K562 (cell line): ENCODE data around the gene HSDL1. TPM values are rescaled to one million over a fixed set of nuclear protein-coding genes. Genes with fewer than 3 reads are reported as not detected.

Experiments used
- ATAC-seq: fragments of 200-7000 bp; cut with Tn5 transposase; 3 replicates; pipeline ENCODE4 v1.9.1; 2020; ENCODE audit warnings: moderate library complexity
- BruUV-seq: library from RNA; stranded (reverse); fragments of 400-500 nt; replicated peaks from 2 replicates; lab custom pipeline; 2021; lab: Mats Ljungman, UMichigan
- CTCF ChIA-PET: fragments of 300-600 bp; formaldehyde crosslinking; extraction: SDS; loops from one replicate; lab custom pipeline; 2021; ENCODE audit warnings: low intra/inter-chr PET ratio; lab: Yijun Ruan, JAX
- POLR2A ChIA-PET: fragments of 300-600, 350-650 bp; sonication (Branson Sonifier 250); formaldehyde crosslinking; extraction: SDS; loops from one replicate; lab custom pipeline; 2021; ENCODE audit warnings: antibody characterized with exemption, inconsistent platforms; lab: Yijun Ruan, JAX
- DNase-seq, 4 experiments: peaks; one replicate each; pipeline versions ENCODE4 v3.0.0 to v3.0.0-alpha.2; 2011 to 2018; ENCODE audit warnings: low spot score in 3 of 4, mixed read lengths in 3 of 4; ENCODE audit errors: extremely low read depth in 1 of 4
- FAIRE-seq: peaks from 2 replicates; lab custom pipeline; 2011; peaks lifted over from hg19 to GRCh38; lab: Jason Lieb, UNC
- H2AFZ ChIP-seq: 2 replicates; pipeline ENCODE4 v1.6.0; 2011; ENCODE audit warnings: low read depth, low read length, control low read depth, inconsistent platforms
- H3K27ac ChIP-seq: fragments of 200-600 bp; 3 replicates; pipeline ENCODE4 v1.8.0; 2011; ENCODE audit warnings: low read depth, mild to moderate bottlenecking, control low read depth, inconsistent platforms, low read length, moderate library complexity, mixed read lengths; ENCODE audit errors: extremely low read depth
- H3K27me3 ChIP-seq, 2 experiments: fragments of 300-600 bp in 1 of 2; 2 replicates in 1 of 2; 3 replicates in 1 of 2; pipeline versions ENCODE4 v1.6.0 to v1.8.0; 2011; ENCODE audit warnings: inconsistent platforms in 2 of 2, low read length in 2 of 2, mild to moderate bottlenecking in 1 of 2, mixed read lengths in 1 of 2, moderate library complexity in 1 of 2; ENCODE audit not compliant: control insufficient read depth in 2 of 2, insufficient read depth in 2 of 2
- H3K36me3 ChIP-seq: fragments of 300-600 bp; 3 replicates; pipeline ENCODE4 v1.8.0; 2011; ENCODE audit warnings: mild to moderate bottlenecking, low read length, inconsistent platforms; ENCODE audit not compliant: control insufficient read depth, insufficient read depth
- H3K4me1 ChIP-seq, 2 experiments: fragments of 200-600 bp in 1 of 2; replicated peaks in 1 of 2; 2 replicates in 1 of 2; 3 replicates in 1 of 2; pipeline versions ENCODE4 v1.5.1 to v1.8.0; 2011; ENCODE audit warnings: inconsistent platforms in 2 of 2, low read length in 2 of 2, mild to moderate bottlenecking in 1 of 2, mixed read lengths in 1 of 2, moderate library complexity in 1 of 2; ENCODE audit not compliant: control insufficient read depth in 2 of 2, insufficient read depth in 2 of 2
- H3K4me2 ChIP-seq: 2 replicates; pipeline ENCODE4 v1.6.1; 2011; ENCODE audit warnings: low read length, control low read depth, inconsistent platforms, mixed read lengths; ENCODE audit not compliant: insufficient read depth
- H3K4me3 ChIP-seq: fragments of 200-600 bp; sonication (generic), shearing (Covaris generic); 2 replicates; pipeline ENCODE4 v1.5.1; 2016; ENCODE audit warnings: control low read depth, inconsistent platforms
- H3K79me2 ChIP-seq: fragments of 200-600 bp; 3 replicates; pipeline ENCODE4 v1.8.0; 2011; ENCODE audit warnings: low read length, inconsistent platforms; ENCODE audit not compliant: control insufficient read depth, insufficient read depth
- H3K9ac ChIP-seq, 2 experiments: 2 replicates each; pipeline versions ENCODE4 v1.6.0 to v1.6.1; 2011; ENCODE audit warnings: low read depth in 2 of 2, low read length in 2 of 2, control low read depth in 1 of 2, inconsistent platforms in 1 of 2, mild to moderate bottlenecking in 1 of 2, mixed read lengths in 1 of 2; ENCODE audit not compliant: insufficient read depth in 1 of 2
- H3K9me1 ChIP-seq: one replicate; pipeline ENCODE4 v1.6.0; 2011; ENCODE audit warnings: inconsistent platforms, mild to moderate bottlenecking, low read length, moderate library complexity; ENCODE audit not compliant: control insufficient read depth, insufficient read depth
- H3K9me3 ChIP-seq: replicated peaks from 2 replicates; pipeline ENCODE4 v1.5.1; 2011; ENCODE audit warnings: low read depth, low read length, inconsistent platforms; ENCODE audit not compliant: control insufficient read depth, insufficient read depth
- H4K20me1 ChIP-seq: replicated peaks from 2 replicates; pipeline ENCODE4 v1.6.1; 2011; ENCODE audit warnings: low read length, inconsistent platforms, mixed read lengths; ENCODE audit not compliant: control insufficient read depth, insufficient read depth
- BRD4 ChIP-seq: fragments of 200-600 bp; sonication (generic); IDR thresholded peaks from 2 replicates; pipeline ENCODE4 v1.6.1; 2017; ENCODE audit warnings: inconsistent platforms
- EP400 ChIP-seq: fragments of 450-650 bp; IDR thresholded peaks from 2 replicates; pipeline ENCODE4 v1.6.1; 2017; ENCODE audit warnings: antibody characterized with exemption, mild to moderate bottlenecking, moderate library complexity
- MNT ChIP-seq, 2 experiments: fragments of 450-650 bp; conservative IDR thresholded peaks; 2 replicates each; pipeline ENCODE4 v1.6.1; 2017; ENCODE audit warnings: mild to moderate bottlenecking in 2 of 2, moderate library complexity in 2 of 2
- MYC ChIP-seq, 2 experiments: fragments of 250-450 bp in 1 of 2; sonication (Bioruptor Pico) in 1 of 2; IDR thresholded peaks; 2 replicates each; pipeline versions ENCODE4 v1.5.1 to v1.6.1; 2012 to 2021; ENCODE audit warnings: low read depth in 2 of 2, borderline replicate concordance in 1 of 2, improper control_type of control experiment in 1 of 2, low read length in 1 of 2, mild to moderate bottlenecking in 1 of 2, moderate library complexity in 1 of 2
- NCOA6 ChIP-seq: fragments of 450-650 bp; IDR thresholded peaks from 2 replicates; pipeline ENCODE4 v1.6.1; 2017; ENCODE audit warnings: mild to moderate bottlenecking
- NFRKB ChIP-seq: fragments of 450-650 bp; IDR thresholded peaks from 2 replicates; pipeline ENCODE4 v1.6.1; 2016; ENCODE audit warnings: low read depth
- PATZ1 ChIP-seq: fragments of 250-450 bp; sonication (Bioruptor Pico); IDR thresholded peaks from 2 replicates; pipeline ENCODE4 v1.5.0; 2020; ENCODE audit warnings: mild to moderate bottlenecking, borderline replicate concordance
- SMAD4 ChIP-seq: fragments of 250-450 bp; sonication (Bioruptor Pico); conservative IDR thresholded peaks from 2 replicates; pipeline ENCODE4 v1.8.0; 2021; ENCODE audit warnings: inconsistent platforms, mild to moderate bottlenecking, moderate library complexity
- ZNF12 ChIP-seq: sonication (generic); formaldehyde crosslinking; IDR thresholded peaks from 2 replicates; pipeline ENCODE4 v1.4.0; 2020; ENCODE audit warnings: mild to moderate bottlenecking, missing genetic modification reagents
- WGBS: fragments of 100-300 bp; shearing (Covaris generic); methylation state at CpG from one replicate; pipeline ENCODE4 v1.1.6; 2016; ENCODE audit warnings: low coverage, mixed read lengths; ENCODE audit not compliant: insufficient coverage; ENCODE audit errors: missing lambda C conversion rate; 5-methylcytosine and 5-hydroxymethylcytosine counted together
- in situ Hi-C: fragments of 300-500 bp; cut with MboI; formaldehyde crosslinking; loops from 4 replicates; pipeline ENCODE4 v1.15.0; 2018; ENCODE audit warnings: inconsistent platforms, mixed read lengths
- intact Hi-C: fragments of 100-400 bp; cut with micrococcal nuclease; formaldehyde crosslinking; loops from 2 replicates; pipeline ENCODE4 v1.14.2; 2022
- polyA plus RNA-seq, 8 experiments: library from polyadenylated mRNA; depleted of rRNA in 4 of 8; stranded (reverse) in 5 of 8; unstranded in 3 of 8; fragments of >200 nt; fragmentation: Nextera tagmentation in 2 of 8; fragmentation: Illumina TruSeq in 1 of 8; extraction: Ambion mirVana in 2 of 8; extraction: Trizol in 1 of 8; gene quantifications; 2 replicates each; pipeline versions ENCODE4 v1.2.1 to v1.2.3, GENCODE V29; 2011 to 2014; ENCODE audit warnings: inconsistent platforms in 1 of 8, missing spikeins in 1 of 8
- total RNA-seq, 7 experiments: library from RNA; depleted of rRNA in 6 of 7; stranded (reverse); fragments of >200 nt in 6 of 7; fragmentation: Illumina TruSeq in 2 of 7; extraction: Trizol in 2 of 7; gene quantifications; 2 replicates each; pipeline versions ENCODE4 v1.2.1 to v1.2.3, GENCODE V29; 2011 to 2021; ENCODE audit warnings: low replicate concordance in 1 of 7
- TF ChIP-seq, protein P1 (sequence below): fragments of 450-650 bp; IDR thresholded peaks from 2 replicates; pipeline ENCODE4 v1.7.0; 2016; ENCODE audit warnings: borderline replicate concordance
- TF ChIP-seq, protein P2 (sequence below), 2 experiments: fragments of 450-650 bp in 1 of 2; sonication (generic) in 1 of 2; formaldehyde crosslinking in 1 of 2; IDR thresholded peaks in 1 of 2; conservative IDR thresholded peaks in 1 of 2; 2 replicates each; pipeline versions ENCODE4 v1.6.1 to v1.8.1; 2016 to 2023; ENCODE audit warnings: mild to moderate bottlenecking in 2 of 2, moderate library complexity in 2 of 2, inconsistent platforms in 1 of 2, missing genetic modification reagents in 1 of 2

Gene HSDL1
- total and polyA plus RNA-seq, 9 of the 15 experiments (the other 6 are each of a cell fraction or from before 2014, with no cell fraction given), result 14.8 to 41.2 (median 27.7) TPM

DNA sequence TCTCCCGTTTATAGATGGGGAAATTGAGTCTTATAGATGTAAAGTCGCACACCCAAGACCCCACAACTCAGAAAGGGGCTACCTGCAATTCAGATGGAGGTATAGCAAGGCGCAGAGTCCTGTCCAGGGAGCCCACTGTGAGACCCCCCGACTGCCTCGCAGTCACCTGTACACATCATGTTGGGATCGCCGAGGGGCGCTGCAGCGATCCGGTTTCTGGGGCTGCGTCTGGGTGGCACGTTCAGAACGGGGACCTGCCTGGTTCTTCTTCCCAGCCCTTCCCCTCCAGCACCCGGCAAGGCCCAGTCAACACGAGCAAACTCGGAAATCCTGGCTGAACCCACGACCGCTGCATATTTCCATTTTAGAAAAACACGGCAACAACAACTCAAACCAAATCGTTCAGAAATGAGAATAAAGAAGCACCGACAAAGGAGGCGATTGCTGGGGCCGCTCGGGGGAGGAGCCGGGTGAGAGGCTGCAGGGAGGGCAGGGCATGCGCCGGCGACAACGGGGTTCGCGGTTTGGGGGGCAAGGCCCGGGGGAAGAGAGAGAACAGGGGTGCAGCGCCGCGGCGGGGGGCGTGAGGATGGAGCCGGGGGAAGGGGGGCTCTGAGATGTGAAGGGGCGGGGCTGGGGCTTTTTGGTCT is 643 bp downstream of the HSDL1 start:
- in situ Hi-C loops (no loop called here), intact Hi-C loops (loop anchor here (2.0 kb wide), 1 partner anchor 60 kb away; no protein-coding TSS in a partner anchor)
- Histone ChIP-seq H2AFZ (peak overlapping the region; percentile 78), H3K9me1 (no peaks in the 10 kb centered on the region), H3K9me3 (no peaks in the 10 kb centered on the region), H3K4me1 (peaks cover 10 to 30% of the 10 kb centered on the region in 2 experiments; a peak in 4 of 5 replicates), H3K4me2 (peak overlapping the region; percentile 85), H3K27me3 (peaks cover 4 to 13% of the 10 kb centered on the region in 2 experiments; a peak in 3 of 5 replicates), H3K27ac (peak overlapping the region; percentile 61; the same call in 2 of the 3 replicates), H3K9ac (peak overlapping the region; percentile 57 to 83), H4K20me1 (no peaks in the 10 kb centered on the region), H3K36me3 (no peaks in the 10 kb centered on the region), H3K79me2 (peaks cover 36% of the 10 kb centered on the region), H3K4me3 (peak overlapping the region; percentile 75)
- TSS peak; percentile 55 for BruUV-seq
- 1% methylated on average over 32 of the region's 39 CpGs for WGBS
- ChIA-PET CTCF (interaction anchor here (0.5 to 1.6 kb wide), 3 partner anchors 11 to 56 kb away, joined by 3 read pairs; no protein-coding TSS in a partner anchor), POLR2A (interaction anchor here (0.7 to 1.0 kb wide), 3 partner anchors 12 to 28 kb away, joined by 3 to 8 read pairs (median 4); partner anchors contain the start of gene MBTPS1)
- ATAC-seq (peak; percentile 57), FAIRE-seq (no peak), DNase-seq (peak; percentile 51 to 63 (median 54))
- TF ChIP-seq PATZ1 (no peak), ZNF12 (peak; percentile 79; the same call in 1 of the 2 replicates), BRD4 (peak; percentile 39; the same call in 1 of the 2 replicates), MNT (conservative IDR thresholded peaks at IDR 0.05) (peak; percentile 34 to 37; a peak in 2 of 4 replicates), EP400 (0 out of 2 replicates have a peak, but pooled peaks have one; percentile 26), NCOA6 (no peak), MYC (IDR thresholded peaks at IDR 0.05; ENCODE audit: low read depth, low read length) (no peak), MYC (CRISPR knock-in tag; IDR thresholded peaks at IDR 0.05; ENCODE audit: borderline replicate concordance, low read depth) (0 out of 2 replicates have a peak, but pooled peaks have one; percentile 42), SMAD4 (CRISPR knock-in tag) (0 out of 2 replicates have a peak, but pooled peaks have one; percentile 15), NFRKB (no peak)
- TF ChIP-seq, protein P1, sequence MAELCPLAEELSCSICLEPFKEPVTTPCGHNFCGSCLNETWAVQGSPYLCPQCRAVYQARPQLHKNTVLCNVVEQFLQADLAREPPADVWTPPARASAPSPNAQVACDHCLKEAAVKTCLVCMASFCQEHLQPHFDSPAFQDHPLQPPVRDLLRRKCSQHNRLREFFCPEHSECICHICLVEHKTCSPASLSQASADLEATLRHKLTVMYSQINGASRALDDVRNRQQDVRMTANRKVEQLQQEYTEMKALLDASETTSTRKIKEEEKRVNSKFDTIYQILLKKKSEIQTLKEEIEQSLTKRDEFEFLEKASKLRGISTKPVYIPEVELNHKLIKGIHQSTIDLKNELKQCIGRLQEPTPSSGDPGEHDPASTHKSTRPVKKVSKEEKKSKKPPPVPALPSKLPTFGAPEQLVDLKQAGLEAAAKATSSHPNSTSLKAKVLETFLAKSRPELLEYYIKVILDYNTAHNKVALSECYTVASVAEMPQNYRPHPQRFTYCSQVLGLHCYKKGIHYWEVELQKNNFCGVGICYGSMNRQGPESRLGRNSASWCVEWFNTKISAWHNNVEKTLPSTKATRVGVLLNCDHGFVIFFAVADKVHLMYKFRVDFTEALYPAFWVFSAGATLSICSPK, result no peak
- TF ChIP-seq, protein P2, sequence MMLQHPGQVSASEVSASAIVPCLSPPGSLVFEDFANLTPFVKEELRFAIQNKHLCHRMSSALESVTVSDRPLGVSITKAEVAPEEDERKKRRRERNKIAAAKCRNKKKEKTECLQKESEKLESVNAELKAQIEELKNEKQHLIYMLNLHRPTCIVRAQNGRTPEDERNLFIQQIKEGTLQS (IDR thresholded peaks at IDR 0.05), result no peak
- TF ChIP-seq, protein P2 (CRISPR knock-in tag; conservative IDR thresholded peaks at IDR 0.05), result 0 out of 2 replicates have a peak, but pooled peaks have one; percentile 45
